GM13977 (cell line): ENCODE data around the gene CAMKMT.
"Not testable (repeated sequence)": the region's sequence is repeated elsewhere in the genome, so short reads cannot be mapped to it uniquely, and the experiment has no call there.

Source experiments
- DNase-seq: peaks from one replicate; pipeline ENCODE4 v3.0.0; 2012; ENCODE audit warnings: low spot score
- in situ Hi-C: fragments of 300-500 bp; cut with MboI; formaldehyde crosslinking; loops from one replicate; pipeline ENCODE4 v1.12.0; 2022; ENCODE audit warnings: low sequenced_read_pairs, low pct_unique_long_range_greater_than_20kb, mixed read lengths, inconsistent platforms; ENCODE audit not compliant: unreplicated experiment
- TF ChIP-seq, protein P1 (sequence below): IDR thresholded peaks from 2 replicates; pipeline ENCODE4 v1.5.1; 2012; ENCODE audit warnings: mild to moderate bottlenecking, control low read depth; ENCODE audit not compliant: insufficient read depth; ENCODE audit errors: extremely low read depth, missing control alignments

CAMKMT gene

DNA sequence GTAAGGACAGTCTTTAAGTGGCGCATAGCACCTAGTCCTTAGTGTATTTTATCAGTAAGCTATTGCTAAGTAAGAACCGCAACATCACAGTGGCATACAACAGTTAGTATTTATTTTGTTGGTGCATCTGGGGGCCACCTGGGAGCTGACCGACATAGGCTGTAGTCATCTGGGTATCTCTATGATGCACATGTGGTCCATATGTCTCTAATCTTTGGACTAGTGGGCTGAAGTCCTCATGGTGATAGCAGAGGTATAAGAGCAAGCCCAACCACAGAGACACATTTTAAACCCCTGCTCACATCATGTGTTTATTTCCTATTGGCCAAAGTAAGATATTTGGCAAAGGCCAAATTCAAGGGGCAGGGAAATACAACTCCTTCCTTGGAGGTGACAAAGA is 2.9 kb downstream of the CAMKMT start:
- no peak for DNase-seq
- in situ Hi-C loops = no loop called here
- TF ChIP-seq, protein P1, sequence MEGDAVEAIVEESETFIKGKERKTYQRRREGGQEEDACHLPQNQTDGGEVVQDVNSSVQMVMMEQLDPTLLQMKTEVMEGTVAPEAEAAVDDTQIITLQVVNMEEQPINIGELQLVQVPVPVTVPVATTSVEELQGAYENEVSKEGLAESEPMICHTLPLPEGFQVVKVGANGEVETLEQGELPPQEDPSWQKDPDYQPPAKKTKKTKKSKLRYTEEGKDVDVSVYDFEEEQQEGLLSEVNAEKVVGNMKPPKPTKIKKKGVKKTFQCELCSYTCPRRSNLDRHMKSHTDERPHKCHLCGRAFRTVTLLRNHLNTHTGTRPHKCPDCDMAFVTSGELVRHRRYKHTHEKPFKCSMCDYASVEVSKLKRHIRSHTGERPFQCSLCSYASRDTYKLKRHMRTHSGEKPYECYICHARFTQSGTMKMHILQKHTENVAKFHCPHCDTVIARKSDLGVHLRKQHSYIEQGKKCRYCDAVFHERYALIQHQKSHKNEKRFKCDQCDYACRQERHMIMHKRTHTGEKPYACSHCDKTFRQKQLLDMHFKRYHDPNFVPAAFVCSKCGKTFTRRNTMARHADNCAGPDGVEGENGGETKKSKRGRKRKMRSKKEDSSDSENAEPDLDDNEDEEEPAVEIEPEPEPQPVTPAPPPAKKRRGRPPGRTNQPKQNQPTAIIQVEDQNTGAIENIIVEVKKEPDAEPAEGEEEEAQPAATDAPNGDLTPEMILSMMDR = no peak

DNA sequence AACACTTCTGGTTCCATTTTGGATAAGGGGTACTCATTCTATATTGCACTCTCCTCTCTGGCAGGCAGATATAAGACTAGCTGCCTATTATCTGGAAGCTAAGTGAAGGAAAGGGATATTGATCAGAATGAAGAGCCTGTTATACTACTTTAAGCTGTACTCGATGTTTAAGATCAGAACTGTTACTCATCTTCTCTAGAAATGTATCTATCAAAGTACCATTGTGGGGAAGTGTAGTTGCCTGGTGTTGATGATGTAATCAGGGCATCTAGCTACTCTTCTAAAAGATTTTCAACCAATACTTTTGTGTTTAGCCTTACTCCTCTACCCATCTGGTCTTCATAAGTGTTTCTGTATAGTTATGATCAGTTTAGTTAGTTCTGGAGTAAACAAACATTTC is 5.8 kb downstream of the CAMKMT start:
- in situ Hi-C loops = no loop called here
- DNase-seq = no peak
- TF ChIP-seq, protein P1 = no peak

DNA sequence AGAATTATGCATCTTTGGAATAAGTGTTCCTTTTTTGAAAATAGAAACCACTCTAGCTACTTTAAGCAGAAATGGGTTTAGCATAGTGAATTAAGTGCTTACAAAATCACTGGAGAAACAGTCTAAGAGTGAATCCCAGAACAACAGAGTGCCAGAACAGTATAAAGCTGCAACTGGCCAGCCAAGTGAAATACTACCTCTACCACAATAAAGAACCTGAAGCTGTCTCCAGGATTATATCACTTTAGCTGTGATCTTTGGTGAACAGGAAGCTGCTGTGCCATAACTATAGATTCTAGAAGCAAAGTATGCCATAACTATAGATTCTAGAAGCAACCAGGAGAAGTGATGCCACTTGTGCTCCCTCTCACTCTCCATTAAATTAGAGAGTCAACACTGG is 7.6 kb downstream of the CAMKMT start:
- TF ChIP-seq, protein P1 = no peak
- in situ Hi-C loops = no loop called here
- no peak for DNase-seq

DNA sequence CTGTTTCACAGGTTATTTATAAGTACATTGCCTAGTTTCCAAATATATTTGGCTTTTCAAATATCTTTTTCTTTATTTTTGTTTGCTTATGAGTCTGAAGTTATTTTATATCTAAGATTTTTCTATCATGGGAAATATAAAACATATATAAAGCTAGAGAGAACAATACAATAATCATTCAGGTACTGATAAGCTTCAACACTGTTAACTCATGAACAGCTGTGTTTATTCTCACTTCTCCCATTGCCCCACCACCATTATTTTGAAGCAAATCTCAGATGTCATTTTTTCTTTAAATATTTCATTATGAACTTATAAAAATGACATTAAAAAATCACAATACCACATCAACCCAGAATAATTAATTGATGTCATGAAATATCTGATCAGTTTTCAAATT is 9.7 kb downstream of the CAMKMT start:
- in situ Hi-C loops = no loop called here

DNA sequence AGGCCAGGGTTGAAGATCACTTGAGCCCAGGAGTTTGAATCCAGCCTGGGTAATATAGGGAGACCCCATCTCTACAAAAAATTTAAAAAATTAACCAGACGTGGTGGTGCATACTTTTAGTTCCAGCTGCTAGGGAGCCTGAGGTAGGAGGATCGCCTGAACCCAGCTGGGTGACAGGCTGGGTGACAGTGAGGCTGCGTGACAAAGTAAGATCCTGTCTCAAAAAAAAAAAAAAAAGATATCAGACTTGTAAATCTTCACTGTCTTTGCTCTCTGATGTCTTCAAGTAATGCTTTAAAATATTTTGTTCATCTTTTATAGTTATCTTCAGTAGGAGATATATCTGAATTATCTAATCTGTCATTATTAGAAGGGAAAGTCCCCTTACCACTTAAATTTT is 10.5 kb downstream of the CAMKMT start:
- TF ChIP-seq, protein P1 = no peak
- no peak for DNase-seq
- in situ Hi-C loops = no loop called here

More for the DNA sequence above, 9.7 kb downstream of the CAMKMT start:
- DNase-seq = no peak
- TF ChIP-seq, protein P1 = no peak

DNA sequence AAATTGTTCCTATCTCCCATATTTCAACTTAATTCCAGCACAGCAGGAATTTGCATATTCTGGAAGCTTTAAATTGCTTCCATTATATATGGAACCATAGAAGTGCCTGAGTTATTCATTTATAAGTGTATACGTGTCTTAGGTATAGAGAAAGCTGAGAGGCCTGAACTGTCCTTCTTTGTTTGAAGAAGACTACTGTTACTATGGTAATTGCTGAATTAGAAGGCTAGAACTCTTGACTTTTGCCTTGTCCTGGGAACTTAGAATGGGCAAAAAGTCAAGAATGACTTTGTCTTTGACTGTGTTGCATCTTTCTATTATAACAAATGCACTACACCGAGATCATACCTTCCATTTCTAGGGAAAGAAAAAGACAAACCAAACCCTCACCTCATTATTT is 15.7 kb downstream of the CAMKMT start:
- in situ Hi-C loops = no loop called here

DNA sequence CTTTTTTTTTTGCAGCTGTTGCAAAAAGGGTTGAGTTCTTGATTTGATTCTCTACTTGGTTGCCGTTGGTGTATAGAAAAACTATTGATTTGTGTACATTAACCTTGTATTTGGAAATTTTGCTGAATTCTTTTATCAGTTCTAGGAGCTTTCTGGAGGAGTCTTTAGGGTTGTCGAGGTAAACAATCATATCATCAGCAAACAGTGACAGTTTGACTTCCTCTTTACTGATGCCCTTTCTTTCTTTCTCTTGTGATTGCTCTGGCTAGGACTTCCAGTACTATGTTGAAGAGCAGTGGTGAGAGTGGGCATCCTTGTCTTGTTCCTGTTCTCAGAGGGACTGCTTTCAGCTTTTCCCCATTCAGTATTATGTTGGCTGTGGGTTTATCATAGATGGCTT is 23.5 kb downstream of the CAMKMT start:
- in situ Hi-C loops, DNase-seq: not testable (repeated sequence)

More for the DNA sequence above, 15.7 kb downstream of the CAMKMT start:
- DNase-seq = no peak
- TF ChIP-seq, protein P1 = no peak
